Measurements from ENCODE around the gene OSBPL6.

GRCh38 chr2:178298785-178299212, 104.5 kb downstream of the OSBPL6 start:
- TF ChIP-seq, protein P1, sequence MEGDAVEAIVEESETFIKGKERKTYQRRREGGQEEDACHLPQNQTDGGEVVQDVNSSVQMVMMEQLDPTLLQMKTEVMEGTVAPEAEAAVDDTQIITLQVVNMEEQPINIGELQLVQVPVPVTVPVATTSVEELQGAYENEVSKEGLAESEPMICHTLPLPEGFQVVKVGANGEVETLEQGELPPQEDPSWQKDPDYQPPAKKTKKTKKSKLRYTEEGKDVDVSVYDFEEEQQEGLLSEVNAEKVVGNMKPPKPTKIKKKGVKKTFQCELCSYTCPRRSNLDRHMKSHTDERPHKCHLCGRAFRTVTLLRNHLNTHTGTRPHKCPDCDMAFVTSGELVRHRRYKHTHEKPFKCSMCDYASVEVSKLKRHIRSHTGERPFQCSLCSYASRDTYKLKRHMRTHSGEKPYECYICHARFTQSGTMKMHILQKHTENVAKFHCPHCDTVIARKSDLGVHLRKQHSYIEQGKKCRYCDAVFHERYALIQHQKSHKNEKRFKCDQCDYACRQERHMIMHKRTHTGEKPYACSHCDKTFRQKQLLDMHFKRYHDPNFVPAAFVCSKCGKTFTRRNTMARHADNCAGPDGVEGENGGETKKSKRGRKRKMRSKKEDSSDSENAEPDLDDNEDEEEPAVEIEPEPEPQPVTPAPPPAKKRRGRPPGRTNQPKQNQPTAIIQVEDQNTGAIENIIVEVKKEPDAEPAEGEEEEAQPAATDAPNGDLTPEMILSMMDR (IDR thresholded peaks at IDR 0.05): no peak
- TF ChIP-seq POLR2A (IDR thresholded peaks at IDR 0.05): no peak
- no peak for TF ChIP-seq POLR2AphosphoS5 (IDR thresholded peaks at IDR 0.05)
- no peak for TF ChIP-seq EP300 (IDR thresholded peaks at IDR 0.05)

Measured in sigmoid colon (tissue), 4 donors.